NCI-H1930 (cell line): ENCODE results near the gene PDE3B.
A peak's percentile ranks its signal among the peaks of the same experiment; 100 is the strongest.
"Not testable (repeated sequence)": the region's sequence is repeated elsewhere in the genome, so short reads cannot be mapped to it uniquely, and the experiment has no call there.

Source experiments
- DNase-seq, 2 experiments: peaks; one replicate each; lab custom pipeline; 2025; lab: John Stamatoyannopoulos, UW

Gene PDE3B

GRCh38 chr11:14643697-14644225 is at the start of gene PDE3B:
PDE3B (plus strand) TSS chr11:14643804; CDS start chr11:14644076, 272 bp downstream.
- peak; percentile 78 to 84 for DNase-seq

- DNase-seq = not testable (repeated sequence)
Observed at GRCh38 chr11:14595261-14595660, 48.3 kb upstream of the PDE3B start.

GRCh38 chr11:14607713-14608112 is 35.9 kb upstream of the PDE3B start:
- DNase-seq = no peak

GRCh38 chr11:14609902-14610301 is 33.7 kb upstream of the PDE3B start:
- DNase-seq = no peak

DNA sequence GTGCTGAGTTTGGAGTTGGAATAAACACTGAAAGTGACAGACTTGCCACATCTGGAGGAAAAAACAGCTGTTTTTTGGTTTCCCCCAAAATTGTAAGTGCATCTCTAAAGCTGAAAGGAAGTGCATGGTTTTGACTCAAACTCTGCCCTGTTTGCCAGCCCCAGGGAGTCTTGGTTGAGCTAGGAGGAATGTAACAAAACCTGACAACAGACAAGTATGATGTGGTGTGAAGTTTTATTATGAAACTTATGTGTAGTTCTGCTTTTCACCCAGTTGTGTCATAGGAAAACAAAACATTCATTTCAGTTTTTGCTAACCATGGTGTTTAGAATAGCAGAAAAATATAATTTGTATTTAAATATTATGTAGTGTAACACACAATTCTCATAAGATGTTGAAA is 31.7 kb upstream of the PDE3B start:
- no peak for DNase-seq

DNA sequence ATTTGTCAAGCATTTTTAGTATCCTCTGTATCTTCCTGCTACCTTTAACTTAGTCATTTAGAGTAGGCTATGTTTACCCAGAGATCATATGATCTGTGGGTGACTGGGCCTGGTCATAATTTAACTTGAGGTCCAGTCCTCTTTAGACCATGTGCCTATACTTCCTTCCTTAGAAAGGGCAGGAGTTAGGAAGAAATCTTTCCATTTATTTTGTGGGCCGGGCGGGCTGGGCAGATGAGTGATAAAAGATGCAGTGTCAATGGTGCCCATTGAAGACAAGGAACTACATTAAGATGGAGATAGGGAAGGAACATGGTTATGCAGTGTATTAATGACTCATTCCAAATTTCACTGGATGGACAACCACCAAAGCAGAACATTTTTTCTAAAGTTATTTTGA is 30.9 kb upstream of the PDE3B start:
- no peak for DNase-seq

- DNase-seq = no peak
Observed at GRCh38 chr11:14614091-14614622, 29.4 kb upstream of the PDE3B start.

DNA sequence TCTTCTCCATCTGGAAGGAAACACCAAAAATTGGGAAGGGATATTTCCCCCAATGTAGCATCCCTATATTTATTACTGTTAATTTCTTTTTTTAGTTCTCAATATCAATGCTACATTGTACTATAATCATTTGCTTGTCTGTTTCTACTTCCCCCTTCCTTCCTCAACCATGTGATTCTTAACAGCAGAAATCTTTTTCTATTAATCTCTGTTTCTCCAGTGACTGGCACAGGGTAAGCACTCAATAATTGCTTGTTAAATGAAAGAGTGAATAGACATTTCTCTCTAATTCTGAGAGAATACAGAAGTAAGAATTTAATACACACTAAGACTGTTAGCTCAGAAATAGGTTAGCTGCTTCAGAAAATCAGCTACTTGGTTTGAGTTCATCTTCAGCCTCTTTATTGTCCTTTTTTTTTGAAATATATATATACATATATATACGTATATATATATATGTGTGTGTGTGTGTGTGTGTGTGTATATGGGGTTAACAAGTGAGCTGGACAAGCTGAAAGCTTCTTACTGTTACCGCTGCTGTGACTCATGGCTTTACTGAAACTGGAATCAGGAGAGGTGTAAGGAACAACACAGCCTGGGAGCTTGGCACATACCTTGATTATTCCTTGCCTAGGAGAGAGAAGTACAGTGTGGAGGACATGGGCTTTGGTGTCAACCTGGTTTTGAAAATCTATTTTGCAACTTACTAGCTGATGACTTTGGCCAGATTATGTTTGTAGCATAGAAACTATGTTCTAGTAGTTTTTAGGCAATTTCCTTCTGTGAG is 26.2 kb upstream of the PDE3B start:
- no peak for DNase-seq

- DNase-seq = no peak
Observed at GRCh38 chr11:14618060-14618459, 25.5 kb upstream of the PDE3B start.

GRCh38 chr11:14619603-14620531 is 23.7 kb upstream of the PDE3B start:
- DNase-seq = no peak

DNA sequence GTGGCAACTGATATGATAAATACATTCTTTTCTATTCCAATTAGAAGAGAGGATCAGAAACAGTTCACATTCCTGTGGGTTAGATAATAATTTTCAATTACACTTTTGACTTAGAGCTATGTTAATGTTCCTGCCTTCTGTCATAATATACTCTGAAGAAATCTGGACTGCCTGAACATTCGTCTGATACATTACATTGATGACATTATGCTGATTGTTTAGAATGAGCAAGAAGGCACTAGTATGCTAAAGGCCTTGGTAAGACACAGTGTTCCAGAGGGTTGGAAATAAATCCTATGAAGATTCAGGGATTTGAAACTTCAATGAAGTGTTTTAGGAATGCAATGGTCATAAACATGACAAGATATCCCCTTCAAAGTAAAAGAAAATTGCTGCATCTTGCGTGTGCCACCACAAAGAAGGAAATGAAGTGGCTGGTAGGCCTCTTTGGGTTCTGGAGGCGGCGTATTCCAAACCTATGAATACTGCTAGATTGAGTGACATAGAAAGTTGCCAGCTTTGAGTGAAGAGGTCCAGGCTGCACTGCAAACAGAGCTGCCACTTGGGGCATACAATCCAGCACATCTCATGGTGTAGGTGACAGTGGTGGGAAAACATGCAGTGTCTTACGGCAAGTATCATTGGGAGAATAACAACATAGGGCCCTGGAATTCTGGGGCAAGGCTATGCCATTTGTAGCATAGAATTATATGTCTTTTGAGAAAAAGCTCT is 21.2 kb upstream of the PDE3B start:
- DNase-seq = no peak

GRCh38 chr11:14623036-14623435 is 20.6 kb upstream of the PDE3B start:
- no peak for DNase-seq

- no peak for DNase-seq
Observed at GRCh38 chr11:14625586-14626205, 17.9 kb upstream of the PDE3B start.

- no peak for DNase-seq
Observed at GRCh38 chr11:14626650-14627049, 17.0 kb upstream of the PDE3B start.

DNA sequence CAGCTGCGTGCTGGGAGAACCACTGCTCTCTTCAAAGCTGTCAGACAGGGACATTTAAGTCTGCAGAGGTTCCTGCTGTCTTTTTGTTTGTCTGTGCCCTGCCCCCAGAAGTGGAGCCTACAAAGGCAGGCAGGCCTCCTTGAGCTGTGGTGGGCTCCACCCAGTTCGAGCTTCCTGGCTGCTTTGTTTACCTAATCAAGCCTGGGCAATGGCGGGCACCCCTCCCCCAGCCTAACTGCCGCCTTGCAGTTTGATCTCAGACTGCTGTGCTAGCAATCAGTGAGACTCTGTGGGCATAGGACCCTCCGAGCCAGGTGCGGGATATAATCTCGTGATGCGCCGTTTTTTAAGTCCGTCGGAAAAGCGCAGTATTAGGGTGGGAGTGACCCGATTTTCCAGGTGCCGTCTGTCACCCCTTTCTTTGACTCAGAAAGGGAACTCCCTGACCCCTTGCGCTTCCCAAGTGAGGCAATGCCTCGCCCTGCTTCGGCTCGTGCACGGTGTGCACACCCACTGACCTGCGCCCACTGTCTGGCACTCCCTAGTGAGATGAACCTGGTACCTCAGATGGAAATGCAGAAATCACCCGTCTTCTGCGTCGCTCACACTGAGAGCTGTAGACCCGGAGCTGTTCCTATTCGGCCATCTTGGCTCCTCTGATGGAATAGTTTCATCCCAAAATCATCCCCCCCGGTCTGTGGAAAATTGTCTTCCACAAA is 9.9 kb upstream of the PDE3B start:
- not testable (repeated sequence) for DNase-seq

DNA sequence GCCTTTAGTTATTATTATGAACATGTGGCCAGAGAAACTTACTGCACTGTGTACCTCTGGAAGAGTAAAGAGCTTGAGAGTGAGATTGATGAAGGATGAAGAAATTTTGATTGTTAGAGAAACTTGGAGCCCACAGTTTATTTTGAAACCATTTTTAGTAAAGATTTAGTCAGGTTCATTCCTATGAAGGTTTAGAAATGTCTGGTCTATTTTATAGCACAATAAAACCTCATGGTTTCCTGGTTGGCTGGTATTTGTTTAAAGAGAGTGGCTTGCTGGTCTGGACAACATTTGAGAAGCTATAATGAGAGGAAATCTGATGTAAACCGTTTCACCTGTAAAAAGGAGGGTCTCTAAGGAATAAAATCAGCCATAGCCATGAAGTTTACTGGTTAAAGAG is 8.8 kb upstream of the PDE3B start:
- DNase-seq = no peak

DNA sequence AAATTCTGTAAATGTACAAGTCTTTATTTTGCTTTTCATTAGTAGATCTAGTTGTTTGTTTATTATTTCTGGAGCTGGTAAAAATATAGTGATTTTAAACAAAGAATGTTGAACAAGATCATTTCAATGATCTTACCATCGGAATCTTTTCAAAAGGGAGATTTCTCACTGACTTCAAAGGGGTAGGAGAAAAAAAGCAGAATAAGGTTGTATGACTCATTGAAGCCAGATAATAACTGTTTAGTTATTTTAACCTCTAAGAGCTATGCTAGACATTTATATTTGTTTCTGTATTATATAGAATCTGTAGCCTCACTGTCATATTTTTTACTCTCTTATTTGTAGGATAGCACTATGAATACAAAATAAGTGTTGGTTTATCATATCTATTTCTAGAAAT is 8.1 kb upstream of the PDE3B start:
- no peak for DNase-seq

DNA sequence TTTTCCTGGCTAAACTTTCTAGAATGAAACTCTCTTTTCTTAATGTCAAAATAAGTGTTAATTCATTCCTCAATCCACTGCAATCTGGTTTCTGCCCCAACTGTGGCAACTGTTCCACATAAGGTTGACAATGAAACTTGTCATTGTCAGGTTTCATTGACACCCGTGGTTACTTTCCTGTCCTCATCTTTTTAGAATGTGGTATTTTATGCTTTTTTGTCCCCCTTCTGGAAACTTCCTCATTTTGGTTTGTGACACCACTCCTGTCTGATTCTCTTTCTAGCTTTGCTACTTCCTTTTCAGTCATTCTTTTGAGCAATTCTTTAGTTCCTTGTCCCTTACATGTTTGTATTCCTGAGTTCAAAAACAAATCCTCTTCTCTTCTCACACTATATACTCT is 7.5 kb upstream of the PDE3B start:
- no peak for DNase-seq

- no peak for DNase-seq
Observed at GRCh38 chr11:14637868-14638409, 5.7 kb upstream of the PDE3B start.

GRCh38 chr11:14638561-14638960 is 5.0 kb upstream of the PDE3B start:
- DNase-seq = no peak
